GM10266 (cell line): ENCODE results near the gene INO80B.

Source experiments
- DNase-seq: peaks from one replicate; pipeline ENCODE4 v3.0.0; 2012; ENCODE audit errors: extremely low spot score
- CTCF ChIP-seq: IDR thresholded peaks from 2 replicates; pipeline ENCODE4 v1.5.1; 2012; ENCODE audit warnings: mild to moderate bottlenecking, low read depth; ENCODE audit not compliant: control insufficient read depth, insufficient read depth; ENCODE audit errors: missing control alignments

INO80B gene

DNA sequence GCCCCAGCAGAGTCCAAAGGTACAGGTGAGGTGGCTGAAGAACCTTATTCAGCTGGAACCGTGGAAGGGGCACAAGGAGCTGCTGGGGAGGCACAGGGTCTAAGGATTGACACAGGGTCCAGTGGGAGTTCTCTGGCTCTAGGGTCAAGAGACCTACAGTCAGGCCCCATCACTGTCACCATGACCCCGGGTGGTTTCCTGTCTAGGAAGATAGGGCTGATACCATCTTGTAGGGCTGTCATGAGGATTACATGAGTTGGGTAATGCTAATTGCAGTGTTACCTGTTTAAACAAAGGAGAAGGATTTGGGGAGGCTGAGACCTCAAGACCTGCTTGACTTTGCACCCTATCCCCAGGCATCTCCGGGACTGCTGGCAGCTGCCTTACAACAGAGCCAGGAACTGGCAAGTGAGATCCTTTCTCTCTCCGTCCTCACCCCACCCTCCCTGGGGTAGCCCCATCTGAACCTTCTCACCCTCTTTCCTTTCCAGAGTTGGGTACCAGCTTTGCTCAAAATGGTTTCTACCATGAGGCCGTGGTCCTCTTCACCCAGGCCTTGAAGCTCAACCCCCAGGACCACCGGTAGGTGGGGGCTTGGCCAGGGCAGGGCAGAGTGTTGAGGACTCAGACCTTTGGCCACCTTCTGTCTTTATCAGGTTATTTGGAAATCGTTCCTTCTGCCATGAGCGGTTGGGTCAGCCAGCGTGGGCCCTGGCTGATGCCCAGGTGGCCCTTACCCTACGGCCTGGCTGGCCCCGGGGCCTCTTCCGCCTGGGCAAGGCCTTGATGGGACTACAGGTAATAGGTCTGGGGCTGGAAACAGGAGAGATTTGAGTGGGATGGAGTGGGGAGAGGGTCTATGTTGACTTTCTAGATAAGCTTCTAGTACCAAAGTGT, 37.0 kb downstream of the INO80B start:
- DNase-seq, result no peak
- no peak for TF ChIP-seq CTCF

DNA sequence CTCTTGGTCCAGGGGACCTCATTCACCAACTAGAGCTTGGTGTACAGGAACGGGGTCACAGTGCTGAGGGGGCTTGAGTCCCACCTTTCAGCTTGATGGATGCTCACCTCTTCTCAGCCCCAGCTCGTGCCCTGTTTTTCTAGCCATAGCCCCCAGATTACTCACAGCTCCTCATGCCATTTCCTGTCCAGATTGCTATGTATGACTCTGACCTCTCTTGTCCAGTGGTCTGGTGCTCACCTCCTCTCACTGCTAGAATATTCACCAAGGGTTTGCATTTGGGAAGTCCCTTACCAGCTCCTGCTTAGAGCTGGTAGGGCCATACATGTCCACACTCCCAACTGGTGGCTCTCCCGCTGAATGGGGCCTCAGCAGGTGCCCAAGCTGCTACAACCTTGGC, 38.7 kb downstream of the INO80B start:
- DNase-seq, result no peak
- TF ChIP-seq CTCF, result no peak

- DNase-seq, result no peak
- no peak for TF ChIP-seq CTCF
Observed at GRCh38 chr2:74495440-74495839, 40.6 kb downstream of the INO80B start.

DNA sequence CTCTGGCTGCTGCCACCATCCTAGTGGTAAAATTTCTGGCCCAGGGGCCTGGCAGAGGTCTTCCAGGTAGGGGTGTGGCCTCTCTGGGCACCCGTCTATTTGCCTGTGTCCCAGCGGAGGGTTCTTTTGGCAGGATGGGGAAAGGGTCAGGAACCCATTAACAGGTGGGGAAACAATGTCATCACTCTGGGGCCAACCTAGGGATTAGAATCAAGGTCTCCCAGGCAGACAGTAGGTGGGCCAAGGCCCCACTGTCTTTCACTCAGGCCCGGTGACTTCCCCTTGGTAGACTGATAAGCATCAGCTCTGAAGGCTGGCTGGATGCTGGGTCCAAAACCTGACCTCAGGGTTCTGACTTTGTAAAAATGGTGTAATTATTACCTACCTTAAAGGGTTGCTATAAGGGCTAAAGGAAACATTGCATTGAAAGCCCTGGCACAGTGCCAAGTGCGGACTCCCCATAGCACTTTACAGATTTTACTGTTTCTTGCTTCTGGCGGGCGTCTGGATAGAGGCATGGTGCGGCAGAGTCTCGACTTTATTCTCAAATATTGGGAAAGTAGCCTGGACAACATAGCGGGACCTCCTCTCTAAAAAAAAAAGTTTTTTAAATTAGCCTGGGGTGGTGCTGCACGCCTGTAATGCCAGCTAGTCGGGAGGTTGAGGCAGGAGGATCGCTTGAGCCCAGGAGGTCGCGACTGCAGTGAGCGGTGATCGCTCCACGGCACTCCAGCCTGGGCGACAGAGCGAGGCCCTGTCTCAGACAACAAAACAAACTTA, 42.3 kb downstream of the INO80B start:
- TF ChIP-seq CTCF, result no peak
- no peak for DNase-seq

- DNase-seq, result peak; percentile 47
- TF ChIP-seq CTCF, result no peak
Observed at GRCh38 chr2:74497777-74498499, 43.1 kb downstream of the INO80B start.

DNA sequence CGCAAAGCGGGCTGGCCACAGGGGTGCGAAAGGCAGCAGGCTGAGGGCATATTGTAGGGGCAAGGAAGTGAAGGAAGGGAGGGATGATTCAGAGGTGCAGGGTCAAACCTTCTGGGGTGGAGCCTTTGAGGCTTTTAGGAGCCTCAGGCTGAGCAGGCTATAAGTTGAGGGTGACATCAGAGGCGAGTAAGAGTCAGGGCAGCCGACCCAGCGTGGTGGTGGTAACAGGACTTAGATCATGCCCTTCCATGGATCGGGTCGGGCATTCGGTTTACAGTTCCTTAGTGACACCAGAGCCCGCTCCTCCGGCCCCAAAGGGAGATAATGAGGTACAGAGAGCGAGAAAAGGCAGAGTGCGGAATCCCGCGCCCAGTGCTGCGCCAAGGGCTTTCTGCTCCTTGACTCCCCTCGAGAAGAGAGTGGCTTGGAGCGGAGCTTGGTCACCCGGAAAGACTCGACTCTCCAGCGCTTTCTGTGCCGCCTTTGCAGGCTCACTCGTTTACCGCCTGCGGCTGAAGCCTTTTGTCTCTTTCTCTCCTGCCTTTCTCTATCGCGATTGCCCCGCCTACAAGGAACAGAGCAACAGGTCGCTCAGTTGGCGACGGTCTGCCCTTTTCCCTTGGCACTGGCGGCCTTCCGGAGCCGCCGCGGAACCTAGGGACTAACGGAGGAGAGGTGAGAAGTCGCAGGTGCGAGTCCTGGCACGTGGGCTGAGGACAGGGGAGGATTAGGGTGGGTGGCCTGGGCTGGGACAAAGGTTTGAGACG, 43.8 kb downstream of the INO80B start:
- peak; percentile 47 for DNase-seq
- no peak for TF ChIP-seq CTCF
